ENCODE data around the gene HSPA1B. TPM values are rescaled to one million over a fixed set of nuclear protein-coding genes. Genes with fewer than 3 reads are reported as not detected.
"Not testable (repeated sequence)": the region's sequence is repeated elsewhere in the genome, so short reads cannot be mapped to it uniquely, and the experiment has no call there.

Gene HSPA1B
- polyA plus RNA-seq, 1 donor = 112 TPM

- not testable (repeated sequence) for DNase-seq
Measured at GRCh38 chr6:31851980-31852718, 24.6 kb downstream of the HSPA1B start.

DNA sequence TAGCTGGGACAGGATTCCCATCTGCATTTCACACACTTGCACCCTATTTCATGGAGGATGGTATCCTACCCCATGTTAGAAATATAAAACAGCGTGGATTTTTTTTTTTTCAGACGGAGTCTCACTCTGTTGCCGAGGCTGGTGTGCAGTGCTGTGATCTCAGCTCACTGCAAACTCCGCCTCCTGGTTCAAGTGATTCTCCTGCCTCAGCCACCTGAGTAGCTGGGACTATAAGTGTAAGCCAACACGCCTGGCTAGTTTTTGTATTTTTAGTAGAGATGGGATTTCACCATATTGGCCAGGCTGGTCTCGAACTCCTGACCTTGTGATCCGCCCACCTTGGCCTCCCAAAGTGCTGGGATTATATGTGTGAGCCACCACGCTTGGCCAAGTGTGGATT, 30.2 kb downstream of the HSPA1B start:
- not testable (repeated sequence) for DNase-seq

DNA sequence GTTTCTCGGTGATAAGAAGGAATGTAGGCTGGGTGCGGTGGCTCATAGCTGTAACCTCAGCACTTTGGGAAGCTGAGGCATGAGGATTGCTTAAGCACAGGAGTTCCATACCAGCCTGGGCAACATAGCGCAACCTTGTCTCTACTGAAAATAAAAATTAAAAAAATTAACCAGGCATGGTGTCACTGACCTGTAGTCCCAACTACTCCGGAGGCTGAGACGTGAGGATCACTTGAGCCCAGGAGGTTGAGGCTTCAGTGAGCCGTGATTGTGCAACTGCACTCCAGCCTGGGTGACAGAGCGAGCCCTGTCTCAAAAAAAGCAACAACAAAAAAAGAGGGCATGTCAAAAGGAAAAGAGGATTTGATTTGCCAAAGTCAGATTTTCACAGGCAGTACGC, 31.2 kb downstream of the HSPA1B start:
- no peak for DNase-seq

GRCh38 chr6:31859923-31860322, 32.4 kb downstream of the HSPA1B start:
- no peak for DNase-seq

GRCh38 chr6:31860349-31860748, 32.8 kb downstream of the HSPA1B start:
- DNase-seq = no peak

DNA sequence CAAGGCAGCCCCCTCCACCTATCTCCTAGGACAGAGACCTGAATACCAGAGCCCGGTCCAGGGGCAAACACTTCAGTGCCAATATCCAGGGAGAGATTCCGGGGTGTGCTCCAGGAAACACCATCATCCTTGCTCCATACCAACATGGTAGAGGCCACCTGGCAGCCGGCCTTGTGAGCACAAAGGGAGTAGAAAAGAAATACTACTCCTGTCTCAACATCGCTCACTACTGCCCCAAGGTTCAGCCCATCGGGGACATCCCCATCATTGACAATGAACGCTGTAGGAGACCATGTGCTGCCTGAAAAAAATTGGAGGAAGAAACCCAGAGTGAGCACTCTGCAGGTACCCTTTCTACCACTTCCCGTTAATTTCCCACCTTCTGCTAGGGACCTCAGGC, 33.6 kb downstream of the HSPA1B start:
- DNase-seq = no peak

DNA sequence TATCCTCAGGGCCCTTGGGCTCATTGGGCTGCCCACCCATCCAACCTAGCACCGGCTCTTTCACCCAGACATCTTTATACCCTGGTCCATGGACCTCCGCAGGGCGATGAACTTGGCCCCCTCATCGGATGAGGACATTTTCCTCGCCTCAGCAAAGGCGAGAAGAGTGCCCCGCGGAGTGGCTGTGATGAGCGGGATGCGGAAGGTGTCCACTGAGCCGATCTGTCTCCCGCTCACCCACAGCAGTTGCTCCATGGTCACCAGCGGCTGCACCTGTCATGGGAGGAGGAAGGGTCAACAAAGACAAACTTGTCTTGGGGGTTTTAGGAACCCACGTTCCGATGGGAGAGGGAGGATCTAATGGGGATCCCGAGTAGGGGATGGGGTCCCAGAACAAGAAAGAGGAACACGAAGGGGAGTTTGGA, 34.4 kb downstream of the HSPA1B start:
- DNase-seq = no peak

DNA sequence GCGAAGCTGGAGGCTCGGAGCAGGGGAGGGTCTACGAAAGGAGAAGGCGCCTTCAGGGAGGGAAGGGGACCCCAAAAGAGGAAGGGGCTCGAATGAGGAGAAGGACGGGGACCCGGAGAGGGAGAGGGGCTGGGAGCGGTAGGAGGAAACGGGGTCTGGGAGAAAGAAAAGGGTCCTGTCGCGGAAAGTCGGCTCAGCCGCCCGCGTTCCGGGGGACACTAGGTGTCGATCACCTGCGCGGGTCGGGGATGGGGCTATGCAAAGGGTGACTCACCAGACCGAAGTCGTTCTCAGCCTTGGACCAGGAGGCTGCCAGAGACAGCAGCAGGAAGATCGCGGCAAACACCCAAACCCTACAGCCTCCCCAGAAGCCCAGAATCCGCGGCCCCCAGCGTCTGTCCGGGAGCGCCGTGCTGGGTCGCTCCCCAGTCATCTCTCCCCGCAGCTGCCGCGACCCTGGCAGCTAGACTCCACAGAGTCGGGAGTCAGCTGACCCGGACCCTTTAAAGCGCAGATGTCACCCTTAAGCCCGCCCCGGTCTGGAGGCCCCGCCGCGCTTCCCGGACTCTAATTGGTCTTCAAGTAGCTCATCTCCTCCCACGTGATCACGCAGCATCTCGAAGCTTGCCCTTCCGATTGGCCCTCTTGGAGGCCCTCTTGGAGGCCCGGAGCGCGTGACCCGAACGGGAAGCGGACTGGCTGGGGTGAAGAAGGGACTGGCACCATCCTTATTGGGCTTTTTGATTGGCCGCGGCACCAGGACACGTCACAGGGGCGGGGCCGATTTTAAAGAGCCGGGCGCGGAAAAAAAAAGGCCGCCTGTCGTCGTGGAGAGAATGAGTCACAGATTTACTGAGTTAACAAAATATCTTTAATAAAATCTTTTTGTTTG, 35.1 kb downstream of the HSPA1B start, which contains the start of gene NEU1:
Gene NEU1, minus strand, starts transcription at position 478 of the 892 bp plus-strand sequence. Its CDS starts 45 bp downstream, at position 433.
- DNase-seq = peak; percentile 99

- DNase-seq = not testable (repeated sequence)
Measured at GRCh38 chr6:31864123-31864562, 36.6 kb downstream of the HSPA1B start.

- no peak for DNase-seq
Measured at GRCh38 chr6:31864818-31865204, 37.3 kb downstream of the HSPA1B start.

- DNase-seq = no peak
Measured at GRCh38 chr6:31865205-31866118, 37.9 kb downstream of the HSPA1B start.

GRCh38 chr6:31868658-31868971, 41.1 kb downstream of the HSPA1B start:
- not testable (repeated sequence) for DNase-seq

- DNase-seq = no peak
Measured at GRCh38 chr6:31869343-31869742, 41.8 kb downstream of the HSPA1B start.

DNA sequence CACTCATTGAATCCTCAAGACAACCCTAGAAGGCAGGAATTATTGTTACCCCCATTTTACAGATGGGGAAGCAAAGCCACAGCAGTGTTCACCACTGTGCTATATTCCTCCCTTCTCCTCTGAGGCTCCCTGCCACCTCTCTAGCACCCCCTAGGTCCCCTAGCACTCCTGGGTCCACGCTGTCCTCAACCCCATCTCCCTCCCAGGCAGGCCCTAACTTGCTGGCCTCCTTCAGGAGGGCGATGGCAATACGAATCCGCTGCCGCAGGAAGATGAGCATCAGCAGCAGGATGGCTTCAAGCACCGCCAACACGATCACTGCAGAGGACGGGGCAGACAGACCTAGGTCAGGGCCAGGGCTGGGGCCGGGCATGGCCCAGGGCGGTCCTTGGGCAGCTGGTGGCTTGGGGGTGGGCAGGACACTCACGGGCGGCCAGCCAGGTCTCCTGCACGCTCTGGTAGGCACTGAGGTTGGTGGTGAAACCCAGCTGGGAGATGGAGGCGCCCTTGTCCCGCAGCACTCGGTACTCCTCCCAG, 42.9 kb downstream of the HSPA1B start:
- no peak for DNase-seq

- no peak for DNase-seq
Measured at GRCh38 chr6:31871046-31871659, 43.6 kb downstream of the HSPA1B start.

GRCh38 chr6:31874084-31874670, 46.6 kb downstream of the HSPA1B start:
- DNase-seq = no peak

DNA sequence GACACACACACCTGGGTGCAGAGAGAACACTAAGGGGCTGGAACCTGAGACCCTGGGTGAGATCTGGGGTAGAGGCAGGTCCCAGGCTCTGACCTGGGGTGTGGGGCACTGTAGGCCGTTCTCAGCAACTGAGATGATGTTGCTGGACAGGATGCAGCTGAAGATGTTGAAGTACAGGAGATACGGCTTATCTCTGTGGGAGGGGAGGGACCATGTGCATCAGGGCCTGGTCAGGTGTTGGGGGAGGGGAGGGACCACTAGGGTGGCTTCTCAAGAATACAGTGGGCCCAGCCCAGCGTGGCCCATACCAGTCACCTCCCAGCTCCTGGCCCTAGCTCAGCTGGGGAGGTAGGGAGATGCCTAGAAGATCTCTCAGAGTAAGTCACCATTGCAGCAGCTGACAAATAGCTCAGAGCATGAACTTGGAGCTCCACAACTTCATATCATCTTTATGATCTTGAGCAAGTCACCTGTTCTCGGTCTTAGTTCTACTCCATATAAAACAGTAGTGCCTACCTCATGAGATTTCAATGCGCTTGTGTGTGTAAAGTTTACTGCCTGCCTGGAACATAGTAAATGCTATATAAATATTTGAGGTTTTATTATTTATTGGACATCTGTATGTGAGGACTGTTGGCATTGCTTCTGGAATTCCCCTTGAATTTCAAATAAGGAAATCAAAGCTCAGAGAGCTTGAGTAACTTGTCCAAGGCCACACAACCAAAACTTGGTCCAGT, 47.5 kb downstream of the HSPA1B start:
- DNase-seq = no peak

DNA sequence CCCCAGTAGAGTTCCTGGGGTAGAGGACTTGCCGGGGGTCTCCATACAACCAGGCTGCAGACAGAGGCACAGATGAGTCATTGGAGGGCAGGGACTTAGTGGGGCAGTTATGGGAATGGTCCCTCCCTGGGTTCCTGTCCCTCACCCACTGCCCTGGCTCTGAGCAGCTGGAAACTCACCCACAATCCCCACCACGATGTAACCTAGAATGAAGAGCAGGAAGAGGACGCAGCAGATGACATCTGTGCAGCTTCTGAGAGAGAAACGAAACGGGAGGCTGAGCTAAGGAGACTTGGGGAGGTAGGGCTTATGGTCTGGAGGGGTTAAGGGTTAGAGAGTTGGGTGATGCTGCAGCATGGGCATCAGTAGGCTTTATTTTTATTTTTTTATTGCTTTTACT, 48.3 kb downstream of the HSPA1B start:
- DNase-seq = no peak

GRCh38 chr6:31876357-31876756, 48.8 kb downstream of the HSPA1B start:
- no peak for DNase-seq

- no peak for DNase-seq
Measured at GRCh38 chr6:31877125-31877650, 49.6 kb downstream of the HSPA1B start.

All from left kidney (tissue), 2 donors.